ENCODE results near the gene LCE3A.

Gene LCE3A

DNA sequence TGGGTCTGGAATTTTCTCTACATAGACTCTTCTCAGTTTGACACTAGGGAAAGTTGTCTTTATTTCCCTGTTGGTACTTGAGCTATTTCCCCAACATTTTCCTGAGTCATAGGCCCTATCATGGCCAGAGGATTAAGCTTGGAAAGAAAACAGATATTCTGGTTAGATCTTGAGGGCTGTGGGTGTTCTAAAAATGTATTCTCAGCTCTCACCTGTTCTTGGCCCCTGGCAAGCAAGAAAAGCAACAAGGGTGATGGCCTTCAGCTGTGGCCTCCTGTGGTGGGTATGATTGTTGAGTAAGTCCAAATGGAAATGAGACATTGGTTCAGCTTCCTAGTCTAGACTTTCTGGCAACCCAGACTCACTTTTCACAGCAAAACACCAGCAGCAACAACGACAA lies 17.4 kb upstream of the LCE3A start:
- 0 out of 2 replicates have a peak, but pooled peaks cover 4% of the 10 kb centered on the region for H3K27me3 ChIP-seq (ENCODE audit: insufficient read depth, low read length)
- no peak overlapping the region for H2AFZ ChIP-seq (ENCODE audit: low read length, unreplicated experiment)
- H3K27ac ChIP-seq (ENCODE audit: low read depth, low read length): no peak overlapping the region
- H3K4me1 ChIP-seq (ENCODE audit: control insufficient read depth, insufficient read depth, low read length, unreplicated experiment): no peaks in the 10 kb centered on the region
- H3K79me2 ChIP-seq (ENCODE audit: control insufficient read depth, insufficient read depth, low read length, unreplicated experiment): no peaks in the 10 kb centered on the region
- no peak overlapping the region for H3K4me3 ChIP-seq (ENCODE audit: low read depth, low read length)
- H3K36me3 ChIP-seq (ENCODE audit: insufficient read depth, low read length): no peaks in the 10 kb centered on the region

DNA sequence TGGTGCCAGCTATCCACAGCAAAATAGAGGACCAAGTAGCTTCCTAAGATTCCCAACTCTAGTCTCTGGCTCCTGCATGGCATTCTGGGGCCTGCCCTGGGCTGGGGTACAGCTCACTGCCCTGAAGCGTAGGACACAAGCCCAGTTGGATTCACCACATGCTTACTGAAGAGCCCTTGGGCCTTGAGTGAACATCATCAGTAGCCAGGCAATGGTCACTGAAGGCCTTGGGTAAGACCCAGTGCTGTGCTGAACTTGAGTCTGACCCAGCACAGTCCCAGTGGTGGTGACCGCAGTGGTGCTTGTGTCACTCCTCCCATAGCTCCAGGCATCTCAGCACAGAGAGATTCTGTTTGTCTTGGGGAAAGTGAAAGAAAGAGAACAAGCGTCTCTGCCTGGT lies 7.7 kb upstream of the LCE3A start:
- Histone ChIP-seq H3K4me3 (ENCODE audit: low read depth, low read length) (no peak overlapping the region), H3K27ac (ENCODE audit: low read depth, low read length) (no peak overlapping the region), H3K79me2 (ENCODE audit: control insufficient read depth, insufficient read depth, low read length, unreplicated experiment) (no peaks in the 10 kb centered on the region), H3K4me1 (ENCODE audit: control insufficient read depth, insufficient read depth, low read length, unreplicated experiment) (no peaks in the 10 kb centered on the region), H2AFZ (ENCODE audit: low read length, unreplicated experiment) (no peak overlapping the region), H3K36me3 (ENCODE audit: insufficient read depth, low read length) (no peaks in the 10 kb centered on the region), H3K27me3 (ENCODE audit: insufficient read depth, low read length) (no peaks in the 10 kb centered on the region)

DNA sequence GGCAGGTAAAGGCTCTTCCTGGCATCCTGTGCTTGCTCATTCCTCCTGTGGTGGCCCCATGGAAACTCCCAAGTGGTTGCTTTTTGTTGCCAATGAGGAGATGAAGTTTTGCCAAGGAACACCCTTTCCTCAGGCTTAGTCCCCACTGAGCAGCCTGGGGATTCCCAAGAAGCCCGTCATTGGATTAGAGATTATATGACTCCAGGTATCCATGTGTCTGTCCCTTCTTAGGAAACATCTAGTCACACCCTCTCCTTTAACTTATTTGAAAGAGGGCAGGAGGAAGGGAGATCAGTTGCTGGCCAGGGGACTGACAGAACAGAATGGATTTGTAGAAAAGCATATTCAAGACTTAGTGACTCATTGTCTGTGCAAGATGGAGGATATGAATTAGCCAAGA lies 3.8 kb upstream of the LCE3A start:
- no peak overlapping the region for H3K4me3 ChIP-seq (ENCODE audit: low read depth, low read length)
- H3K27ac ChIP-seq (ENCODE audit: low read depth, low read length): no peak overlapping the region
- H2AFZ ChIP-seq (ENCODE audit: low read length, unreplicated experiment): no peak overlapping the region
- H3K36me3 ChIP-seq (ENCODE audit: insufficient read depth, low read length): no peaks in the 10 kb centered on the region
- no peaks in the 10 kb centered on the region for H3K27me3 ChIP-seq (ENCODE audit: insufficient read depth, low read length)
- H3K79me2 ChIP-seq (ENCODE audit: control insufficient read depth, insufficient read depth, low read length, unreplicated experiment): no peaks in the 10 kb centered on the region
- H3K4me1 ChIP-seq (ENCODE audit: control insufficient read depth, insufficient read depth, low read length, unreplicated experiment): no peaks in the 10 kb centered on the region

DNA sequence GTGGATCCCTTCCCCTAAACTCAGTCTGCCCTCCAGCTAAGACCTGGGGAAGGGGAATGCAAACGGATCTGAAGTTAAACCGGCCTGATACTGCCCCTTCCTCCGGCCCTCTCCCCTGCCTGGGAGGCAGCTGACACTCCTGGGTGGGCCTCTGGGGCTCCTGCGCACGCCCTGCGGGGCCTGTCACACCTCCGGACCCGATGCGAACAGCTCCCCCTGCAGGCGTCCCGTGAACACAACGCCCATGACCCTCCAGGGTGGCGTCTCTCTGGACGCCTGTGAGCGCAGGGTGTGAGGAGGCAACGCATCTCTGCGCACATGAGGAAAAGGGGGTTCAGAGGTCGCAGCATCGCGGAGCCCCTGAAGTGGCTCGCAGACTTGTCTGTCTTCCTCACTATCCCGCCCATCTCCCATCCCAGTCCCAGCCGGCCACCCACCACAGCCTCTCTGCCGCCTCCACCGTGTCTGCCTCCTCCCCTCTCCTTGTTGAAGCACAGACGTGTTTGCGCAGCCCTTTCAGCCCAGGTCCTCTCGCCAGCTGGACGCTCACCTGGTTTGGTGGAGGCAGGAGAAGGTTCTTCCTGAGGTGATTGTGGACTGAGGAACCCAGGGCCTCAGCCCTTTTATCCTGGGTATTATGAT lies 421 bp upstream of the LCE3A start:
- no peaks in the 10 kb centered on the region for H3K4me1 ChIP-seq (ENCODE audit: control insufficient read depth, insufficient read depth, low read length, unreplicated experiment)
- H3K36me3 ChIP-seq (ENCODE audit: insufficient read depth, low read length): no peaks in the 10 kb centered on the region
- no peak overlapping the region for H3K4me3 ChIP-seq (ENCODE audit: low read depth, low read length)
- H3K79me2 ChIP-seq (ENCODE audit: control insufficient read depth, insufficient read depth, low read length, unreplicated experiment): no peaks in the 10 kb centered on the region
- no peak overlapping the region for H3K27ac ChIP-seq (ENCODE audit: low read depth, low read length)
- H3K27me3 ChIP-seq (ENCODE audit: insufficient read depth, low read length): no peaks in the 10 kb centered on the region
- no peak overlapping the region for H2AFZ ChIP-seq (ENCODE audit: low read length, unreplicated experiment)

DNA sequence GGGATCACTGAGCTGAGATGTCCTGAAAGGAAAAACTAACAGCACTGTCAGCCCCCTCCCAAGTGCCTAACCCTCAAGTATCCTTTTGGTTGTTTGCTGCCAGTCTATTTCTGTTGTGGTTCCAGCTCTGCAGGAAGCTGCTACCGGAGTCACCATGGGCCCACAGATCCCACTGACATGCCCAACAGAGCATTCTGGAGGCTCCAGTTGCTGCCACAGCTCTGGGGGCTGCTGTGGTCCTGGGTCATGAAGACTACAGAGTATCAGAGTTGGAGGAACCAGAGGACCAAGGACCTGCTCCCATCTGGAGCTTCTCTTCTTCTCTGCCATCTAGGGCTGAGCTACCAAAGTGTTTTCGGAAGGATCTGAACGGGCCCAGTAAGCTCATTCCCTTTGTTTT lies 910 bp downstream of the LCE3A start:
- H2AFZ ChIP-seq (ENCODE audit: low read length, unreplicated experiment): no peak overlapping the region
- no peaks in the 10 kb centered on the region for H3K4me1 ChIP-seq (ENCODE audit: control insufficient read depth, insufficient read depth, low read length, unreplicated experiment)
- H3K79me2 ChIP-seq (ENCODE audit: control insufficient read depth, insufficient read depth, low read length, unreplicated experiment): no peaks in the 10 kb centered on the region
- H3K36me3 ChIP-seq (ENCODE audit: insufficient read depth, low read length): no peaks in the 10 kb centered on the region
- H3K27me3 ChIP-seq (ENCODE audit: insufficient read depth, low read length): no peaks in the 10 kb centered on the region
- H3K4me3 ChIP-seq (ENCODE audit: low read depth, low read length): no peak overlapping the region
- H3K27ac ChIP-seq (ENCODE audit: low read depth, low read length): no peak overlapping the region

DNA sequence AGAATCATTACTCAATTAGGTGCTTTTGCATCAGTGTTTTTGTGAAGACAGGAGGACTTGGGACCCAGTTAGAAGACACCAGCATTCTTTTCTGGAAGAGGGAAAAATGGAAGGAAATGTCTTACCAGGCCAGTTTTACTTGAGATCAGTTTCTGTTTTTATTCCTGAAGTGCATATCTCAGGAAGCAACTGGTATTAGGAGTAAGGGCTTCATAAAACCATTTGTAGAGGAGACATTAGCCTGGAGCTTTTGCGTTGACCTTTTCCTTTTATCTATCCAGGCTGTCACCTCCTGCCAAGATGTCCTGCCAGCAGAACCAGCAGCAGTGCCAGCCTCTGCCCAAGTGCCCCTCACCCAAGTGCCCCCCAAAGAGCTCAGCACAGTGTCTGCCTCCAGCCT lies 9.4 kb downstream of the LCE3A start, which contains the start of gene LCE3B:
Gene LCE3B, plus strand, starts transcription at position 301 of the 400 bp plus-strand sequence. Its CDS starts 0 bp downstream, at position 301.
- Histone ChIP-seq H3K4me3 (ENCODE audit: low read depth, low read length) (no peak within 1 kb of the TSS), H3K36me3 (ENCODE audit: insufficient read depth, low read length) (no peaks in the 10 kb centered on the region), H2AFZ (ENCODE audit: low read length, unreplicated experiment) (no peak within 1 kb of the TSS), H3K27ac (ENCODE audit: low read depth, low read length) (no peak within 1 kb of the TSS), H3K79me2 (ENCODE audit: control insufficient read depth, insufficient read depth, low read length, unreplicated experiment) (no peaks in the 10 kb centered on the region), H3K4me1 (ENCODE audit: control insufficient read depth, insufficient read depth, low read length, unreplicated experiment) (no peaks in the 10 kb centered on the region), H3K27me3 (ENCODE audit: insufficient read depth, low read length) (no peaks in the 10 kb centered on the region)

DNA sequence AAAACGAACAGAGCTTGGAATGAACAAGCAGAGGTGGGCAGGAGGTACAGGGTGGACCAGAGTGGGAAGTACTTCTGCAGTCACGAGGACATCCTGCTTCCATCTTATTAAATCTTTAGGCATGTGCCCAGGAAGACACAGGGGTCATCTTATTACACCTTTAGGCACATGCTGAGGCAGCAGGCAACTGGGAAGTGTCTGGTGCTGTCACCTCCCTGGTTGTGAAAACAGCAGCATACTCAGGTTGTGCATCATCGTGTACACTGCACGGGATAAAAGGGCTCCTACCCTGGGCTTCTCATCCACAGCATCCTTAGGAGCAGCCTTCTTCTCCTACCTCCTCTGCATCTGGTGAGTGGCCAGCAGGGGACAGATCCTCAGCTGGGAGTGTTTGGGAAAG lies 23.0 kb downstream of the LCE3A start, which contains the start of gene LCE3C:
Gene LCE3C, plus strand, starts transcription at position 301 of the 400 bp plus-strand sequence. CDS start 498 bp downstream, outside the sequence.
- no peaks in the 10 kb centered on the region for H3K36me3 ChIP-seq (ENCODE audit: insufficient read depth, low read length)
- no peak within 1 kb of the TSS for H3K4me3 ChIP-seq (ENCODE audit: low read depth, low read length)
- H3K27me3 ChIP-seq (ENCODE audit: insufficient read depth, low read length): no peaks in the 10 kb centered on the region
- no peaks in the 10 kb centered on the region for H3K79me2 ChIP-seq (ENCODE audit: control insufficient read depth, insufficient read depth, low read length, unreplicated experiment)
- H3K4me1 ChIP-seq (ENCODE audit: control insufficient read depth, insufficient read depth, low read length, unreplicated experiment): no peaks in the 10 kb centered on the region
- H2AFZ ChIP-seq (ENCODE audit: low read length, unreplicated experiment): no peak within 1 kb of the TSS
- no peak within 1 kb of the TSS for H3K27ac ChIP-seq (ENCODE audit: low read depth, low read length)

DNA sequence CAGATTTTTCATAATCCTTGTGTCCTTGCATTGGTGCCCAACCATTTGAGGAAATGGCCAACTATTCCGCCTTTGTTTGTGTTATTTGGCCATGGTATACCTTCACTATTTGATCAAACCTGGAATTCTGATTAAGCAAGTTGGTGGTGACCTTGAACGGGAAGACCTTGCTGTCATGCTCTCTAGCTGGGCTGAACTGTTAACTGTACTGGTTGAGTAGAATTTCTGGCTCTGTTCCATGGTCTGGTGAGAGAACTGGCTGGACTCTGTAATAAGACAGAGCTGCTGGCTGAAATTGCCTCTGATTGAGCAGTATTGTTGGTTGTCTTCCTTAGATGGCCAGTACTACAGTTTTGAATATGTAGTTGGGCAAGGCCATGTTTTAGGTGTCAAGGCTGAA lies 25.9 kb downstream of the LCE3A start:
- Histone ChIP-seq H3K4me1 (ENCODE audit: control insufficient read depth, insufficient read depth, low read length, unreplicated experiment) (no peaks in the 10 kb centered on the region), H3K4me3 (ENCODE audit: low read depth, low read length) (no peak overlapping the region), H3K27me3 (ENCODE audit: insufficient read depth, low read length) (no peaks in the 10 kb centered on the region), H3K27ac (ENCODE audit: low read depth, low read length) (no peak overlapping the region), H3K36me3 (ENCODE audit: insufficient read depth, low read length) (no peaks in the 10 kb centered on the region), H3K79me2 (ENCODE audit: control insufficient read depth, insufficient read depth, low read length, unreplicated experiment) (no peaks in the 10 kb centered on the region), H2AFZ (ENCODE audit: low read length, unreplicated experiment) (no peak overlapping the region)

DNA sequence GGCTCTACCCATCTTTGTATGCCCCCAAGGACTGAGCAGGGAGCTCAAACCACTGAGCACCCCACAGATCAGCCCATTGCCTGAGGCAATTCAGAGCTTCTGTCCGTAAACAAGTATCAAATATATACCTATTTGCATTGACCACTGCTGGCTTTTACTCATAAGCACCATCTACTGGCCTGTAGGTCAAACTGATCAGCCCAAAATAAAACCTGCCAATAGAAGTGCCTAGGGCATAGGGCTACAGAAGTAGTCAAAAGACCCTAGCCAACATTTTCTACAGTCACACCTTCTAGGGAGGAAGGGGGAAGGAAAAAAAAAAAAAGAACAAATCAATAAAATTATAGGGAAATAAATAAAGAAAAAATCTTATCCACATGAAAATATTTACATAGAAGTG lies 37.3 kb downstream of the LCE3A start:
- Histone ChIP-seq H3K36me3 (ENCODE audit: insufficient read depth, low read length) (no peaks in the 10 kb centered on the region), H3K27me3 (ENCODE audit: insufficient read depth, low read length) (no peaks in the 10 kb centered on the region), H3K27ac (ENCODE audit: low read depth, low read length) (no peak overlapping the region), H3K79me2 (ENCODE audit: control insufficient read depth, insufficient read depth, low read length, unreplicated experiment) (no peaks in the 10 kb centered on the region), H3K4me3 (ENCODE audit: low read depth, low read length) (no peak overlapping the region), H3K4me1 (ENCODE audit: control insufficient read depth, insufficient read depth, low read length, unreplicated experiment) (no peaks in the 10 kb centered on the region), H2AFZ (ENCODE audit: low read length, unreplicated experiment) (no peak overlapping the region)

DNA sequence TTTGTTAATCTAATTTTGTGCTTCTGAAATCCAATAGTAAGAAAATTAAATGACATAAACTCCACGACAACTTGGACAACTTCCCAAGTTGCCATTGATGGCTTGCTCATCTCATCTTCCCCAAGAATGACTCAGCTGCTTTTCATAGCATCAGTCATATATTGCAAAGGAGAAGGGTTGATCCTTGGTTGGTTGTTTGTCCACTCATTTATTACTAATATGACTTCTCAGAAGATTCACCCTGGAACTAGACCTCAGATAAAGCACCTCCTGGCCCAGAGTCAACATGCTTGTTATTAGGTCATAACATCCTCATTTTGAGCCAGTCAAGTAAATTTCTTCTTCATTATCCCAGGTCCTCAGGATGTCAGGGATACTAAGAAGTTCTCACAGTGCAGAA lies 40.3 kb downstream of the LCE3A start:
- Histone ChIP-seq H3K27me3 (ENCODE audit: insufficient read depth, low read length) (no peaks in the 10 kb centered on the region), H3K79me2 (ENCODE audit: control insufficient read depth, insufficient read depth, low read length, unreplicated experiment) (no peaks in the 10 kb centered on the region), H3K4me3 (ENCODE audit: low read depth, low read length) (no peak overlapping the region), H3K27ac (ENCODE audit: low read depth, low read length) (no peak overlapping the region), H3K4me1 (ENCODE audit: control insufficient read depth, insufficient read depth, low read length, unreplicated experiment) (no peaks in the 10 kb centered on the region), H2AFZ (ENCODE audit: low read length, unreplicated experiment) (no peak overlapping the region), H3K36me3 (ENCODE audit: insufficient read depth, low read length) (no peaks in the 10 kb centered on the region)

DNA sequence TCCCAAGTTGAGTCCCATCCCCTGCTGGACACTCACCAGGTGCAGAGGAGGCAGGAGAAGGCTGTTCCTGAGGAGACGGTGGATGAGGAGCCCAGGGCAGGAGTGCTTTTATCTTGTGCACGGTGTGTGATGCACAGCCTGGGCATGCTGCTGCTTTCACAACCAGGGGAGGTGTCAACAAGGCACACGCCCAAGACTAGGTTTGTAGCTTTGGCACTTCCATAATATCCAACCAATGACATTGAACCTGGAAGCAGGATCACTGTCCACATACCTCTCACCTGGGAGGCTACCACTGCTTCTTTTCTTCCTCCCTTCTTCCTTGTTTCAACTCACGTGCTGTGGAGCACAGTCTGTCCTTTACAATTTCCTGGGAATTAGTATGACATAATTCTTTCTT lies 42.5 kb downstream of the LCE3A start, which contains the start of gene LCE3D:
Gene LCE3D, minus strand, starts transcription at position 84 of the 400 bp plus-strand sequence. CDS start 580 bp downstream, outside the sequence.
- Histone ChIP-seq H3K4me1 (ENCODE audit: control insufficient read depth, insufficient read depth, low read length, unreplicated experiment) (no peaks in the 10 kb centered on the region), H3K36me3 (ENCODE audit: insufficient read depth, low read length) (no peaks in the 10 kb centered on the region), H3K27ac (ENCODE audit: low read depth, low read length) (no peak within 1 kb of the TSS), H3K27me3 (ENCODE audit: insufficient read depth, low read length) (no peaks in the 10 kb centered on the region), H2AFZ (ENCODE audit: low read length, unreplicated experiment) (no peak within 1 kb of the TSS), H3K4me3 (ENCODE audit: low read depth, low read length) (no peak within 1 kb of the TSS), H3K79me2 (ENCODE audit: control insufficient read depth, insufficient read depth, low read length, unreplicated experiment) (no peaks in the 10 kb centered on the region)
